HEK293 (cell line): Measurements from ENCODE around the gene FBXO42.
A peak's percentile ranks its signal among the peaks of the same experiment; 100 is the strongest.

Source experiments
- CTCF ChIA-PET: fragments of 350-600 bp; formaldehyde crosslinking; extraction: SDS; loops from one replicate; lab custom pipeline; 2021; ENCODE audit warnings: antibody characterized with exemption; lab: Yijun Ruan, JAX
- POLR2A ChIA-PET: fragments of 300-600 bp; formaldehyde crosslinking; extraction: SDS; loops from one replicate; lab custom pipeline; 2020; ENCODE audit warnings: antibody characterized with exemption, inconsistent platforms; lab: Yijun Ruan, JAX
- H3K27ac ChIP-seq: fragments of 200-500 bp; sonication (Bioruptor generic); 2 replicates; pipeline ENCODE4 v1.5.1; 2014; ENCODE audit warnings: low read depth, low read length, control low read depth, inconsistent platforms; ENCODE audit errors: extremely low read depth
- H3K36me3 ChIP-seq, 2 experiments: fragments of 200-500 bp in 1 of 2; sonication (Bioruptor generic) in 1 of 2; 1 replicate in 1 of 2; 2 replicates in 1 of 2; pipeline ENCODE4 v1.5.1; 2014 to 2017; ENCODE audit warnings: inconsistent platforms in 2 of 2, low read length in 2 of 2; ENCODE audit not compliant: control insufficient read depth in 2 of 2, insufficient read depth in 1 of 2
- H3K4me1 ChIP-seq: fragments of 200-500 bp; sonication (Bioruptor generic); 2 replicates; pipeline ENCODE4 v1.5.1; 2014; ENCODE audit warnings: mild to moderate bottlenecking, low read length, inconsistent platforms; ENCODE audit not compliant: control insufficient read depth, insufficient read depth
- H3K4me3 ChIP-seq: 2 replicates; pipeline ENCODE4 v1.5.1; 2011; ENCODE audit warnings: low read depth, mild to moderate bottlenecking, control low read depth, low read length, moderate library complexity
- H3K9me3 ChIP-seq: fragments of 200-500 bp; sonication (Bioruptor generic); 2 replicates; pipeline ENCODE4 v1.5.1; 2014; ENCODE audit warnings: low read depth, low read length, inconsistent platforms; ENCODE audit not compliant: control insufficient read depth, insufficient read depth
- FEZF1 ChIP-seq: fragments of 450-650 bp; formaldehyde crosslinking; IDR thresholded peaks from 2 replicates; pipeline ENCODE4 v1.5.1; 2016; ENCODE audit warnings: missing biosample characterization, missing genetic modification characterization
- HIC1 ChIP-seq: fragments of 450-650 bp; formaldehyde crosslinking; IDR thresholded peaks from 2 replicates; pipeline ENCODE4 v1.5.1; 2016; ENCODE audit warnings: missing biosample characterization, missing genetic modification characterization
- HOXD13 ChIP-seq: sonication (generic); formaldehyde crosslinking; IDR thresholded peaks from 2 replicates; pipeline ENCODE4 v1.8.0; 2022; ENCODE audit warnings: missing genetic modification reagents, borderline replicate concordance
- KLF16 ChIP-seq: fragments of 450-650 bp; formaldehyde crosslinking; IDR thresholded peaks from 2 replicates; pipeline ENCODE4 v1.5.1; 2017; ENCODE audit warnings: missing biosample characterization, missing genetic modification characterization
- OSR2 ChIP-seq: fragments of 450-650 bp; formaldehyde crosslinking; IDR thresholded peaks from 2 replicates; pipeline ENCODE4 v1.5.1; 2016; ENCODE audit warnings: missing biosample characterization, missing genetic modification characterization
- OVOL3 ChIP-seq: fragments of 450-650 bp; formaldehyde crosslinking; IDR thresholded peaks from 2 replicates; pipeline ENCODE4 v1.5.1; 2016; ENCODE audit warnings: missing biosample characterization, missing genetic modification characterization
- SP2 ChIP-seq: fragments of 450-650 bp; formaldehyde crosslinking; IDR thresholded peaks from 2 replicates; pipeline ENCODE4 v1.5.1; 2016; ENCODE audit warnings: missing biosample characterization, missing genetic modification characterization
- SP3 ChIP-seq: fragments of 450-650 bp; formaldehyde crosslinking; IDR thresholded peaks from 2 replicates; pipeline ENCODE4 v1.5.1; 2016; ENCODE audit warnings: missing biosample characterization, missing genetic modification characterization
- ZIC2 ChIP-seq: fragments of 450-650 bp; formaldehyde crosslinking; IDR thresholded peaks from 2 replicates; pipeline ENCODE4 v1.5.1; 2016; ENCODE audit warnings: missing biosample characterization, missing genetic modification characterization
- ZNF10 ChIP-seq: fragments of 450-650 bp; formaldehyde crosslinking; IDR thresholded peaks from 2 replicates; pipeline ENCODE4 v1.5.1; 2017; ENCODE audit warnings: missing biosample characterization, missing genetic modification characterization
- ZNF121 ChIP-seq: fragments of 450-650 bp; formaldehyde crosslinking; IDR thresholded peaks from 2 replicates; pipeline ENCODE4 v1.5.1; 2016; ENCODE audit warnings: missing biosample characterization, missing genetic modification characterization
- ZNF16 ChIP-seq: fragments of 450-650 bp; formaldehyde crosslinking; IDR thresholded peaks from 2 replicates; pipeline ENCODE4 v1.5.1; 2016; ENCODE audit warnings: low read depth, missing biosample characterization, missing genetic modification characterization
- ZNF174 ChIP-seq: fragments of 450-650 bp; formaldehyde crosslinking; IDR thresholded peaks from 2 replicates; pipeline ENCODE4 v1.5.0; 2017; ENCODE audit warnings: missing biosample characterization, mild to moderate bottlenecking, missing genetic modification characterization
- ZNF202 ChIP-seq: fragments of 450-650 bp; formaldehyde crosslinking; IDR thresholded peaks from 2 replicates; pipeline ENCODE4 v1.5.1; 2016; ENCODE audit warnings: missing biosample characterization, missing genetic modification characterization, borderline replicate concordance
- ZNF266 ChIP-seq: fragments of 450-650 bp; formaldehyde crosslinking; IDR thresholded peaks from 2 replicates; pipeline ENCODE4 v1.5.1; 2016; ENCODE audit warnings: missing biosample characterization, missing genetic modification characterization, low read depth
- ZNF335 ChIP-seq: fragments of 450-650 bp; formaldehyde crosslinking; conservative IDR thresholded peaks from 2 replicates; pipeline ENCODE4 v1.5.1; 2016; ENCODE audit warnings: missing biosample characterization, missing genetic modification characterization
- ZNF488 ChIP-seq: fragments of 450-650 bp; formaldehyde crosslinking; IDR thresholded peaks from 2 replicates; pipeline ENCODE4 v1.5.1; 2016; ENCODE audit warnings: missing biosample characterization, missing genetic modification characterization
- ZNF518A ChIP-seq: fragments of 450-650 bp; formaldehyde crosslinking; conservative IDR thresholded peaks from 2 replicates; pipeline ENCODE4 v1.5.1; 2016; ENCODE audit warnings: low read depth, missing biosample characterization, missing genetic modification characterization
- ZNF529 ChIP-seq: fragments of 450-650 bp; formaldehyde crosslinking; IDR thresholded peaks from 2 replicates; pipeline ENCODE4 v1.5.1; 2017; ENCODE audit warnings: missing genetic modification characterization, missing biosample characterization; ENCODE audit not compliant: insufficient replicate concordance
- ZNF571 ChIP-seq: fragments of 450-650 bp; formaldehyde crosslinking; IDR thresholded peaks from 2 replicates; pipeline ENCODE4 v1.5.0; 2017; ENCODE audit warnings: missing biosample characterization, missing genetic modification characterization
- ZNF654 ChIP-seq: fragments of 450-650 bp; formaldehyde crosslinking; IDR thresholded peaks from 2 replicates; pipeline ENCODE4 v1.5.1; 2016; ENCODE audit warnings: low read depth, missing biosample characterization, missing genetic modification characterization
- TF ChIP-seq, protein P1 (sequence below): fragments of 450-650 bp; formaldehyde crosslinking; IDR thresholded peaks from 2 replicates; pipeline ENCODE4 v1.5.1; 2016; ENCODE audit warnings: missing biosample characterization, missing genetic modification characterization, low read depth
- TF ChIP-seq, protein P2 (sequence below): fragments of 450-650 bp; formaldehyde crosslinking; IDR thresholded peaks from 2 replicates; pipeline ENCODE4 v1.5.1; 2016; ENCODE audit warnings: missing biosample characterization, missing genetic modification characterization

FBXO42 gene

GRCh38 chr1:16218014-16218673, 134.1 kb downstream of the FBXO42 start (continued):
- peak; percentile 31 for TF ChIP-seq ZIC2 (tag by site-specific recombination)
- no peak for TF ChIP-seq ZNF202 (tag by site-specific recombination)
- TF ChIP-seq ZNF518A = no peak
- peak; percentile 27; the same call in 1 of the 2 replicates for TF ChIP-seq HIC1 (tag by site-specific recombination)
- no peak for TF ChIP-seq ZNF10
- no peak for TF ChIP-seq ZNF654 (tag by site-specific recombination)

DNA sequence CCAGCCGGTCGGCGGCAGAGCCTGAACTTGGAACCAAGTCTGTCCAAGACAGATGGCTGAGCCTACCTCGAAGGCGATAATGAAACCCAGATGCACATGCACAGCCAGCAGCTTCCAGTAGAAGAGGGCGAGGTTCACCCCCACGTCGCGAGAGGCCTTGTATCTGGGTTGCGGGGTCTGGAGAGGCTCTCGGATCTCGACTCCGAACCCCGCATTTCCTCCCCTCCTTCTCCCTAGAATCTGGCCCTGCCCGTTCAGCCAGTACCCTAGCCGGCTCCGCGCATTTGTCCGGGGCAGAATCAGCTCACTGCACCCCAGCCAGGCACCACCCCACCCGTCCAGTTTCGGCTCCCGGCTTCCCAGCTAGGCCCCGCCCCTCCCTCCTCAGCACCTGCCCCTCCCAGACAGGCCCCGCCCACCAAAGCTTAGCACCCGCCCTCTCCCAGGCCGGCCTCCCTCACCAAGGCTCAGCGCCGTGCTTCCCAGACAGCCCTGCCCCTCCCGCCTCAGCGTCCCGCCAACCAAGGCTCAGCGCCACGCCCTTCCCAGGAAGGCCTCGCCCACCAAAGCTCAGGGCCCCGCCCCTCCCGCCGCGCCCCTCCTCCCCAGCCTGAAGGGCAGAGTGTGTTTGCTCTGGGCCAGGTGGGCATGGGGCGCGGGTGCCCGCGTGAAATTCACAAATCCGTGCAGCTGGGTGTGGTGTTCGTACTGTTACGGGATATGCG, 135.1 kb downstream of the FBXO42 start:
- ChIA-PET CTCF (interaction anchor here (0.9 to 1.4 kb wide), 5 partner anchors 13 to 146 kb away, joined by 3 to 5 read pairs (median 4); partner anchors contain the start of gene CPLANE2), POLR2A (interaction anchor here (0.5 to 3.2 kb wide), 8 partner anchors 9 to 488 kb away, joined by 3 to 27 read pairs (median 4); partner anchors contain the start of genes CPLANE2, FBXO42 and ZBTB17)
- TF ChIP-seq, protein P1, sequence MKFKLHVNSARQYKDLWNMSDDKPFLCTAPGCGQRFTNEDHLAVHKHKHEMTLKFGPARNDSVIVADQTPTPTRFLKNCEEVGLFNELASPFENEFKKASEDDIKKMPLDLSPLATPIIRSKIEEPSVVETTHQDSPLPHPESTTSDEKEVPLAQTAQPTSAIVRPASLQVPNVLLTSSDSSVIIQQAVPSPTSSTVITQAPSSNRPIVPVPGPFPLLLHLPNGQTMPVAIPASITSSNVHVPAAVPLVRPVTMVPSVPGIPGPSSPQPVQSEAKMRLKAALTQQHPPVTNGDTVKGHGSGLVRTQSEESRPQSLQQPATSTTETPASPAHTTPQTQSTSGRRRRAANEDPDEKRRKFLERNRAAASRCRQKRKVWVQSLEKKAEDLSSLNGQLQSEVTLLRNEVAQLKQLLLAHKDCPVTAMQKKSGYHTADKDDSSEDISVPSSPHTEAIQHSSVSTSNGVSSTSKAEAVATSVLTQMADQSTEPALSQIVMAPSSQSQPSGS = no peak
- TF ChIP-seq ZNF266 (no peak), SP3 (tag by site-specific recombination) (peak; percentile 92), ZNF335 (peak; percentile 69; the same call in 1 of the 2 replicates), ZNF174 (tag by site-specific recombination) (no peak), OSR2 (no peak), FEZF1 (tag by site-specific recombination) (no peak), HOXD13 (CRISPR knock-in tag) (no peak), ZNF488 (no peak), OVOL3 (no peak), ZNF121 (no peak), ZNF571 (tag by site-specific recombination) (no peak), ZNF529 (tag by site-specific recombination) (no peak), KLF16 (tag by site-specific recombination) (peak; percentile 65; the same call in 1 of the 2 replicates), ZNF16 (tag by site-specific recombination) (no peak), SP2 (peak; percentile 98)
- TF ChIP-seq, protein P2, sequence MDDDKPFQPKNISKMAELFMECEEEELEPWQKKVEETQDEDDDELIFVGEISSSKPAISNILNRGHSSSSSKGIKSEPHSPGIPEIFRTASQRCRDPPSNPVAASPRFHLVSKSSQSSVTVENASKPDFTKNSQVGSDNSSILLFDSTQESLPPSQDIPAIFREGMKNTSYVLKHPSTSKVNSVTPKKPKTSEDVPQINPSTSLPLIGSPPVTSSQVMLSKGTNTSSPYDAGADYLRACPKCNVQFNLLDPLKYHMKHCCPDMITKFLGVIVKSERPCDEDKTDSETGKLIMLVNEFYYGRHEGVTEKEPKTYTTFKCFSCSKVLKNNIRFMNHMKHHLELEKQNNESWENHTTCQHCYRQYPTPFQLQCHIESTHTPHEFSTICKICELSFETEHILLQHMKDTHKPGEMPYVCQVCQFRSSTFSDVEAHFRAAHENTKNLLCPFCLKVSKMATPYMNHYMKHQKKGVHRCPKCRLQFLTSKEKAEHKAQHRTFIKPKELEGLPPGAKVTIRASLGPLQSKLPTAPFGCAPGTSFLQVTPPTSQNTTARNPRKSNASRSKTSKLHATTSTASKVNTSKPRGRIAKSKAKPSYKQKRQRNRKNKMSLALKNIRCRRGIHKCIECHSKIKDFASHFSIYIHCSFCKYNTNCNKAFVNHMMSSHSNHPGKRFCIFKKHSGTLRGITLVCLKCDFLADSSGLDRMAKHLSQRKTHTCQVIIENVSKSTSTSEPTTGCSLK (tag by site-specific recombination) = no peak

More for the DNA sequence above, 135.1 kb downstream of the FBXO42 start:
- Histone ChIP-seq H3K36me3 (no peaks in the 10 kb centered on the region), H3K27ac (no peak overlapping the region), H3K9me3 (no peaks in the 10 kb centered on the region), H3K4me3 (peak overlapping the region; percentile 20; the same call in 1 of the 2 replicates), H3K4me1 (no peaks in the 10 kb centered on the region)
